CD4-positive, alpha-beta T cell (primary cell): ENCODE results near the gene NRN1L. TPM values are rescaled to one million over a fixed set of nuclear protein-coding genes. Genes with fewer than 3 reads are reported as not detected.
A peak's percentile ranks its signal among the peaks of the same experiment; 100 is the strongest.
"Not testable (repeated sequence)": the region's sequence is repeated elsewhere in the genome, so short reads cannot be mapped to it uniquely, and the experiment has no call there.

Source experiments
- ATAC-seq: fragments of 200-7000 bp; cut with Tn5 transposase; one replicate; pipeline ENCODE4 v1.10.0; 2022; ENCODE audit warnings: mild to moderate bottlenecking; ENCODE audit not compliant: poor library complexity
- CTCF ChIA-PET: fragments of 350-600 bp; sonication (Branson Sonifier 250); formaldehyde crosslinking; loops from one replicate; lab custom pipeline; 2021; ENCODE audit warnings: antibody characterized with exemption, inconsistent platforms; lab: Charles Lee
- POLR2A ChIA-PET: fragments of 350-600 bp; sonication (Branson Sonifier 250); formaldehyde crosslinking; loops from one replicate; lab custom pipeline; 2021; ENCODE audit warnings: antibody characterized with exemption, inconsistent platforms; lab: Charles Lee
- DNase-seq, 14 experiments: peaks; one replicate each; pipeline ENCODE4 v3.0.0-alpha.2; 2013 to 2020; ENCODE audit warnings: mixed read lengths in 2 of 14
- H3K27ac ChIP-seq, 2 donors: one replicate each; pipeline versions ENCODE4 v1.5.1 to v1.7.0; 2013; ENCODE audit warnings: low read length in 2 of 2, low read depth in 1 of 2, mild to moderate bottlenecking in 1 of 2
- H3K27me3 ChIP-seq, 2 experiments: 1 replicate in 1 of 2; 2 replicates in 1 of 2; pipeline versions ENCODE4 v1.6.1 to v1.7.0; 2013; ENCODE audit warnings: low read length in 2 of 2, control low read depth in 1 of 2, mild to moderate bottlenecking in 1 of 2, moderate library complexity in 1 of 2; ENCODE audit not compliant: insufficient read depth in 2 of 2, control insufficient read depth in 1 of 2
- H3K36me3 ChIP-seq: one replicate; pipeline ENCODE4 v1.6.1; 2013; ENCODE audit warnings: low read length, control low read depth; ENCODE audit not compliant: insufficient read depth
- H3K4me1 ChIP-seq: one replicate; pipeline ENCODE4 v1.6.1; 2013; ENCODE audit warnings: low read length, control low read depth; ENCODE audit not compliant: insufficient read depth
- H3K4me3 ChIP-seq: one replicate; pipeline ENCODE4 v1.5.1; 2013; ENCODE audit warnings: mild to moderate bottlenecking, low read length, moderate library complexity
- H3K9me3 ChIP-seq, 2 experiments: 1 replicate in 1 of 2; 2 replicates in 1 of 2; pipeline versions ENCODE4 v1.6.1 to v1.7.0; 2013; ENCODE audit warnings: low read length in 2 of 2, mild to moderate bottlenecking in 2 of 2, control low read depth in 1 of 2, moderate library complexity in 1 of 2; ENCODE audit not compliant: control insufficient read depth in 1 of 2, insufficient read depth in 1 of 2
- H3K27ac Mint-ChIP-seq: one replicate; pipeline ENCODE4 v1.8.0; 2020; ENCODE audit warnings: mixed read lengths
- H3K27me3 Mint-ChIP-seq: one replicate; pipeline ENCODE4 v1.8.0; 2021; ENCODE audit warnings: mixed read lengths
- H3K36me3 Mint-ChIP-seq: one replicate; pipeline ENCODE4 v1.8.0; 2021; ENCODE audit warnings: low read depth, mixed read lengths
- H3K4me1 Mint-ChIP-seq: one replicate; pipeline ENCODE4 v1.8.0; 2021; ENCODE audit warnings: low read depth, mixed read lengths
- H3K4me3 Mint-ChIP-seq: one replicate; pipeline ENCODE4 v1.8.0; 2020; ENCODE audit warnings: mild to moderate bottlenecking, mixed read lengths
- H3K9me3 Mint-ChIP-seq: one replicate; pipeline ENCODE4 v1.8.0; 2020; ENCODE audit warnings: mixed read lengths
- CTCF ChIP-seq: fragments of 200-600 bp; IDR thresholded peaks from one replicate; pipeline ENCODE4 v1.8.0; 2022; ENCODE audit warnings: antibody characterized with exemption, mild to moderate bottlenecking
- intact Hi-C, 2 experiments: fragments of 100-400 bp; cut with DNase I in 1 of 2; cut with micrococcal nuclease in 1 of 2; formaldehyde crosslinking; loops; one replicate each; pipeline versions ENCODE4 v1.15.1 to v1.9.0; 2023 to 2025; cut with DNase I, micrococcal nuclease
- total RNA-seq, 174 experiments: library from RNA in 2 of 174; stranded (reverse) in 2 of 174; gene quantifications; one replicate each; pipeline ENCODE4 v1.2.3 and lab custom pipeline; 2021 to 2026

NRN1L gene
- total RNA-seq, 2 experiments from 2014 or later, result 2.9 to 4.4 TPM

GRCh38 chr16:67862623-67863583, 21.8 kb upstream of the NRN1L start:
- ChIA-PET CTCF (interaction anchor here (4.4 kb wide), 1 partner anchor 46 kb away, joined by 21 read pairs; no protein-coding TSS in a partner anchor), POLR2A (interaction anchor here (1.3 kb wide), 1 partner anchor 47 kb away, joined by 3 read pairs; no protein-coding TSS in a partner anchor)
- intact Hi-C loops, result no loop called here
- H3K27me3 Mint-ChIP-seq, result no peaks in the 10 kb centered on the region
- no peak for TF ChIP-seq CTCF
- H3K27ac Mint-ChIP-seq, result no peak overlapping the region
- Histone ChIP-seq H3K36me3 (peaks cover 40% of the 10 kb centered on the region), H3K27ac (no peak overlapping the region), H3K9me3 (no peaks in the 10 kb centered on the region), H3K27me3 (no peaks in the 10 kb centered on the region), H3K4me1 (peaks cover 7% of the 10 kb centered on the region), H3K4me3 (no peak overlapping the region)
- no peak overlapping the region for H3K4me3 Mint-ChIP-seq
- ATAC-seq (no peak), DNase-seq (no peak)
- no peaks in the 10 kb centered on the region for H3K9me3 Mint-ChIP-seq
- peaks cover 12% of the 10 kb centered on the region for H3K4me1 Mint-ChIP-seq
- H3K36me3 Mint-ChIP-seq, result peaks cover 24% of the 10 kb centered on the region

- H3K27ac Mint-ChIP-seq, H3K4me3 Mint-ChIP-seq, H3K9me3 Mint-ChIP-seq, H3K9me3 ChIP-seq, POLR2A ChIA-PET, H3K27me3 Mint-ChIP-seq, H3K27me3 ChIP-seq, H3K27ac ChIP-seq, H3K4me3 ChIP-seq, H3K4me1 Mint-ChIP-seq, ATAC-seq, H3K4me1 ChIP-seq, intact Hi-C loops, DNase-seq: not testable (repeated sequence)
- peaks cover 51% of the 10 kb centered on the region for H3K36me3 ChIP-seq
- CTCF ChIA-PET, result interaction anchor here (4.4 kb wide), 1 partner anchor 47 kb away, joined by 21 read pairs; no protein-coding TSS in a partner anchor
- H3K36me3 Mint-ChIP-seq, result peaks cover 28% of the 10 kb centered on the region
These were observed 20.6 kb upstream of the NRN1L start for GRCh38 chr16:67864044-67864443.

- H3K27me3 Mint-ChIP-seq, result no peaks in the 10 kb centered on the region
- H3K27ac Mint-ChIP-seq, result peak overlapping the region; percentile 22
- no peak for ATAC-seq
These were observed 20.1 kb upstream of the NRN1L start for GRCh38 chr16:67864594-67864993.

More at GRCh38 chr16:67864594-67864993, 20.1 kb upstream of the NRN1L start:
- ChIA-PET CTCF (interaction anchor here (4.4 kb wide), 1 partner anchor 48 kb away, joined by 21 read pairs; no protein-coding TSS in a partner anchor), POLR2A (no interaction called here)
- H3K36me3 ChIP-seq, result peaks cover 54% of the 10 kb centered on the region
- H3K9me3 Mint-ChIP-seq, result no peaks in the 10 kb centered on the region
- TF ChIP-seq CTCF, result no peak
- no peak overlapping the region for H3K4me3 ChIP-seq
- peaks cover 28% of the 10 kb centered on the region for H3K36me3 Mint-ChIP-seq
- no peak overlapping the region for H3K4me3 Mint-ChIP-seq
- no peaks in the 10 kb centered on the region for H3K4me1 Mint-ChIP-seq
- no peak overlapping the region for H3K27ac ChIP-seq
- no peaks in the 10 kb centered on the region for H3K9me3 ChIP-seq
- DNase-seq, result no peak
- no peaks in the 10 kb centered on the region for H3K27me3 ChIP-seq
- no peaks in the 10 kb centered on the region for H3K4me1 ChIP-seq
- intact Hi-C loops, result no loop called here
